ENCODE measurements around the gene SOHLH1.

SOHLH1 gene

GRCh38 chr9:135699440-135699839, at the start of gene SOHLH1:
SOHLH1 (minus strand) TSS chr9:135699481; CDS start chr9:135699467, 14 bp downstream.
- no peak for DNase-seq (ENCODE audit: low read depth in 3 of 3)

GRCh38 chr9:135748676-135749075, 49.4 kb upstream of the SOHLH1 start:
- no peak for DNase-seq (ENCODE audit: low read depth in 3 of 3)

GRCh38 chr9:135747311-135747710, 48.0 kb upstream of the SOHLH1 start:
- DNase-seq (ENCODE audit: low read depth in 3 of 3), result no peak

GRCh38 chr9:135746565-135746964, 47.3 kb upstream of the SOHLH1 start:
- no peak for DNase-seq (ENCODE audit: low read depth in 3 of 3)

- DNase-seq (ENCODE audit: low read depth in 3 of 3), result no peak
Observed at GRCh38 chr9:135745686-135746324, 46.5 kb upstream of the SOHLH1 start.

GRCh38 chr9:135745189-135745588, 45.9 kb upstream of the SOHLH1 start:
- no peak for DNase-seq (ENCODE audit: low read depth in 3 of 3)

- no peak for DNase-seq (ENCODE audit: low read depth in 3 of 3)
Observed at GRCh38 chr9:135744333-135745070, 45.2 kb upstream of the SOHLH1 start.

GRCh38 chr9:135743546-135744332, 44.5 kb upstream of the SOHLH1 start:
- no peak for DNase-seq (ENCODE audit: low read depth in 3 of 3)

GRCh38 chr9:135743021-135743420, 43.7 kb upstream of the SOHLH1 start:
- no peak for DNase-seq (ENCODE audit: low read depth in 3 of 3)

GRCh38 chr9:135741276-135742219, 42.3 kb upstream of the SOHLH1 start:
- no peak for DNase-seq (ENCODE audit: low read depth in 3 of 3)

GRCh38 chr9:135739271-135740220, 40.3 kb upstream of the SOHLH1 start:
- DNase-seq (ENCODE audit: low read depth in 3 of 3), result no peak

- DNase-seq (ENCODE audit: low read depth in 3 of 3), result no peak
Observed at GRCh38 chr9:135737840-135738521, 38.7 kb upstream of the SOHLH1 start.

- no peak for DNase-seq (ENCODE audit: low read depth in 3 of 3)
Observed at GRCh38 chr9:135736979-135737839, 37.9 kb upstream of the SOHLH1 start.

- no peak for DNase-seq (ENCODE audit: low read depth in 3 of 3)
Observed at GRCh38 chr9:135736272-135736978, 37.1 kb upstream of the SOHLH1 start.

- DNase-seq (ENCODE audit: low read depth in 3 of 3), result no peak
Observed at GRCh38 chr9:135734616-135735144, 35.4 kb upstream of the SOHLH1 start.

- no peak for DNase-seq (ENCODE audit: low read depth in 3 of 3)
Observed at GRCh38 chr9:135732569-135733257, 33.4 kb upstream of the SOHLH1 start.

- DNase-seq (ENCODE audit: low read depth in 3 of 3), result no peak
Observed at GRCh38 chr9:135731454-135731853, 32.2 kb upstream of the SOHLH1 start.
